Activated naive CD4-positive, alpha-beta T cell treated with anti-CD3 and anti-CD28 coated beads, Interleukin-2, amount 10 ng/mL, durations not matched to agents 7 days and 5 days (primary cell): Measurements from ENCODE around the gene PRPH.
"Not testable (repeated sequence)": the region's sequence is repeated elsewhere in the genome, so short reads cannot be mapped to it uniquely, and the experiment has no call there.

Experiments used
- CTCF ChIA-PET: fragments of 350-600 bp; sonication (Branson Sonifier 250); formaldehyde crosslinking; loops from one replicate; lab custom pipeline; 2021; ENCODE audit warnings: antibody characterized with exemption; lab: Charles Lee
- DNase-seq: peaks from one replicate; pipeline ENCODE4 v3.0.0-alpha.2; 2020
- H3K27ac Mint-ChIP-seq: one replicate; pipeline ENCODE4 v1.8.0; 2021; ENCODE audit warnings: mild to moderate bottlenecking, moderate library complexity, mixed read lengths
- H3K27me3 Mint-ChIP-seq: one replicate; pipeline ENCODE4 v1.8.0; 2021; ENCODE audit warnings: mild to moderate bottlenecking, mixed read lengths
- H3K36me3 Mint-ChIP-seq: one replicate; pipeline ENCODE4 v1.8.0; 2021; ENCODE audit warnings: mixed read lengths
- H3K4me1 Mint-ChIP-seq: one replicate; pipeline ENCODE4 v1.8.0; 2021; ENCODE audit warnings: mixed read lengths
- H3K4me3 Mint-ChIP-seq: one replicate; pipeline ENCODE4 v1.8.0; 2021; ENCODE audit warnings: mild to moderate bottlenecking, moderate library complexity, mixed read lengths
- H3K9me3 Mint-ChIP-seq: one replicate; pipeline ENCODE4 v1.8.0; 2021; ENCODE audit warnings: mixed read lengths

Gene PRPH

DNA sequence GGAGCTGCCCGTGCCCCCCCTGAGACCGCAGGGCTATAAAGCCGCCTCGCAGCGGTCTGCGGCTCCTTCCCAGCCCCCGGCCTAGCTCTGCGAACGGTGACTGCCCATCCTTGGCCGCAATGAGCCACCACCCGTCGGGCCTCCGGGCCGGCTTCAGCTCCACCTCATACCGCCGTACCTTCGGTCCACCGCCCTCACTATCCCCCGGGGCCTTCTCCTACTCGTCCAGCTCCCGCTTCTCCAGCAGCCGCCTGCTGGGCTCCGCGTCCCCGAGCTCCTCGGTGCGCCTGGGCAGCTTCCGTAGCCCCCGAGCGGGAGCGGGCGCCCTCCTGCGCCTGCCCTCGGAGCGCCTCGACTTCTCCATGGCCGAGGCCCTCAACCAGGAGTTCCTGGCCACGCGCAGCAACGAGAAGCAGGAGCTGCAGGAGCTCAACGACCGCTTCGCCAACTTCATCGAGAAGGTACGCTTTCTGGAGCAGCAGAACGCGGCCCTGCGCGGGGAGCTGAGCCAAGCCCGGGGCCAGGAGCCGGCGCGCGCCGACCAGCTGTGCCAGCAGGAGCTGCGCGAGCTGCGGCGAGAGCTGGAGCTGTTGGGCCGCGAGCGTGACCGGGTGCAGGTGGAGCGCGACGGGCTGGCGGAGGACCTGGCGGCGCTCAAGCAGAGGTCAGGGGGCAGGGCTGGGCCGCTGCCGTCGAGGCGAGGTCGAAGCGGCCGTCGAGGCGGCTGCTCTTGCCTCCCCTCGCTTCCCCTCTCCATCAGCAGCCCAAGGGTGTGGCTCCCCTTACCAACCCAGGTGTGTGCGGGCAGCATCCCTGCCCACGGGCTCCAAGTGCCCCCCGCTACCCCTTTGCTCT lies at the start of gene PRPH:
Gene PRPH (plus strand): TSS at position 66 of the 855 bp plus-strand sequence. CDS start 54 bp downstream, at position 120.
- DNase-seq, result no peak
- H3K27me3 Mint-ChIP-seq, result peaks cover 96% of the 10 kb centered on the region
- CTCF ChIA-PET, result interaction anchor here (0.8 to 12.5 kb wide), 18 partner anchors 8 to 341 kb away, joined by 3 to 103 read pairs (median 5); partner anchors contain the start of genes C1QL4, DNAJC22, SPATS2 and TROAP
- H3K27ac Mint-ChIP-seq, result no peak within 1 kb of the TSS
- H3K4me3 Mint-ChIP-seq, result no peak within 1 kb of the TSS
- H3K36me3 Mint-ChIP-seq, result no peaks in the 10 kb centered on the region
- H3K9me3 Mint-ChIP-seq, result no peaks in the 10 kb centered on the region
- H3K4me1 Mint-ChIP-seq, result peaks cover 25% of the 10 kb centered on the region

DNA sequence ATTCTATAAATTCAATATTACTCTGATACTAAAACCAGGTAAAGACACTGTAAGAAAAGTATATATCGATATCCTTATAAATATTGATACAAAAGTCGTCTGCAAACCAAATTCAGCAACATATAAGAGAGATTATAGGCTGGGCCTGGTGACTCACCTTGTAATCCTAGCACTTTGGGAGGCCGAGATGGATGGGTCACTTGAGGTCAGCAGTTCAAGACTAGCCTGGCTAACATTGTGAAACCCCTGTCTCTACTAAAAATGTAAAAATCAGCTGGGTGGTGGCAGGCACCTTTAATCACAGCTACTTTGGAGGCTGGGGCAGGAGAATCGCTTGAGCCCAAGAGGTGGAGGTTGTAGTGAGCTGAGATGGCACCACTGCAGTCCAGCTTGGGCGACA lies 43.6 kb upstream of the PRPH start:
- H3K36me3 Mint-ChIP-seq, result no peaks in the 10 kb centered on the region
- no peaks in the 10 kb centered on the region for H3K9me3 Mint-ChIP-seq
- no peak overlapping the region for H3K27ac Mint-ChIP-seq
- H3K4me3 Mint-ChIP-seq, result no peak overlapping the region
- no peak for DNase-seq
- H3K4me1 Mint-ChIP-seq, result no peaks in the 10 kb centered on the region
- H3K27me3 Mint-ChIP-seq, result no peaks in the 10 kb centered on the region
- CTCF ChIA-PET, result no interaction called here

DNA sequence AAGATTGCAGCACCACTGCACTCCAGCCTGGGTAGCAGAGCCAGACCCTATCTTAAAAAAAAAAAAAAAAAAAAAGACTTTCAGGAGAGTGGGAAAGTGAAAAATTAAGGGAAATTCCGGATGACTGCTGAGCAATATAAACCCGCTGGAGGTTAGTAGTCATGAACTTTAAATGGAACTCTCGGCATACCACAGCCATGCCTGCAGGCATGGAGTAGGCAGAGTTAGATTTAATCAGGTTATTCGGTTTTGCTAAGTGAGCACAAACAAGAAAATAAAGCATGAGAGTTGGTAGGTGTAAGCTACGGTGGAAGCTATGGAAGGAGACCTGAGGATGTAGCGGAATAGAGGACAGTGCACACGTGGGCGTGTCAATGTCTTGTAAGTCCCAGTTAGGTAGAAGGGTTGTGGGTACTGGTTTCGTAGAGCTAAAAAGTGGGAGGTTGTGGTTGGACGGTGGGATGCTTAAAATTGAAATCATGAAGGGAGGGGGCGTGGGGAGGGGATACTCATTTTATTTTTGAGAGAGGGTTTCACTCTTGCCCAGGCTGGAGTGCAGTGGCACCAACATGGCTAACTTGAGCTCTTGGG lies 41.8 kb upstream of the PRPH start:
- H3K4me1 Mint-ChIP-seq, result peaks cover 3% of the 10 kb centered on the region
- CTCF ChIA-PET, result interaction anchor here (1.0 kb wide), 1 partner anchor 106 kb away, joined by 3 read pairs; no protein-coding TSS in a partner anchor
- no peak overlapping the region for H3K4me3 Mint-ChIP-seq
- no peak for DNase-seq
- H3K9me3 Mint-ChIP-seq, result no peaks in the 10 kb centered on the region
- H3K36me3 Mint-ChIP-seq, result no peaks in the 10 kb centered on the region
- H3K27me3 Mint-ChIP-seq, result no peaks in the 10 kb centered on the region
- H3K27ac Mint-ChIP-seq, result no peak overlapping the region

DNA sequence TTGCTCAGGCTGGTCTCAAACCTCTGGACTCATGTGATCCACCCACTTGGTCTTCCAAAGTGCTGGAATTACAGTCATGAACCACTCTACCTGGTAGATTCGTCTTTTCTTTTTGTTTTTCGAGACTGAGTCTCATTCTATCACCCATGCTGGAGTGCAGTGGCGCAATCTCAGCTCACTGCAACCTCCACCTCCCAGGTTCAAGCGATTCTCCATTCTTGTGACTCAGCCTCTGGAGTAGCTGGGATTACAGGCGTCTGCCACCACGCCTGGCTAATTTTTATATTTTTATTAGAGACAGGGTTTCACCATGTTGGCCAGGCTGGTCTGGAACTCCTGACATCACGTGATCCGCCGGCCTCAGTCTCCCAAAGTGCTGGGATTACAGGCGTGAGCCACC lies 39.5 kb upstream of the PRPH start:
- H3K27ac Mint-ChIP-seq, H3K27me3 Mint-ChIP-seq, H3K4me1 Mint-ChIP-seq, CTCF ChIA-PET, H3K36me3 Mint-ChIP-seq, DNase-seq, H3K9me3 Mint-ChIP-seq, H3K4me3 Mint-ChIP-seq: not testable (repeated sequence)

DNA sequence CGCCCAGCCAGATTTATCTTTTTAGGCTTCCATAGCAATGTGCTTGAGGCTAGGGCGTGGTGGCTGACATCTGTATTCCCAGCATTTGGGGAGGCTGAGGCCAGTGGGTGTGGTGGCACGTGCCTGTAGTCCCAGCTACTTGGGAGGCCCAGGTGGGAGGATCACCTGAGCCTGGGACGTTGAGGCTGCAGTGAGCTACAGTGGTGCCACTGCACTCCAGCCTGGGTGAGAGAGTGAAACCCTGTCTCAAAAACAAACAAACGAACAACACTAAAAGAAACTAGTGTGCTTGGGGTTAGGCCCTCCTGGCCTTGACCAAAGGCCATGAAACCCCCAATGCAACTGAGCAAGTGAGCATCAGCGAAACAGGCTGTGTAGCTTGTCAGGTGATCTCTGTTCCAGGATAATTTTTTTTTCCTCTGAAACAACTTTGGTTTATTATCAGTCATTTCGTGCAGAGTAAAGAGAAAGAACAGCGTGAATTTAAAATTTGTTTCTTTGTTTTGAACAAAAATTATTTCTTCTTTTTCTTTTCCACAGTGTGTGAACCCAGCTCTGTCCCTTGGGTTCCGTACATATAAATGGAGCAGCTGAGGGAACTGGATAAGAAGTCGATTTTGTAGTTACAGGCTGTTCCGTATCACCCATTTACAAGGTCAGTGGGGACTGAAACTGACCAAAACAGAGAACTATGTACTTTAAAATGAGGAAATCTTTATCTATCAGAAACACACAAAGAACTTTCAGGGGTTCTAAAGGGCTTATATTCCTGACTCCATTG lies 38.9 kb upstream of the PRPH start:
- H3K27me3 Mint-ChIP-seq, result no peaks in the 10 kb centered on the region
- CTCF ChIA-PET, result no interaction called here
- peaks cover 1% of the 10 kb centered on the region for H3K36me3 Mint-ChIP-seq
- peaks cover 7% of the 10 kb centered on the region for H3K4me1 Mint-ChIP-seq
- no peaks in the 10 kb centered on the region for H3K9me3 Mint-ChIP-seq
- no peak for DNase-seq
- H3K27ac Mint-ChIP-seq, result no peak overlapping the region
- no peak overlapping the region for H3K4me3 Mint-ChIP-seq

DNA sequence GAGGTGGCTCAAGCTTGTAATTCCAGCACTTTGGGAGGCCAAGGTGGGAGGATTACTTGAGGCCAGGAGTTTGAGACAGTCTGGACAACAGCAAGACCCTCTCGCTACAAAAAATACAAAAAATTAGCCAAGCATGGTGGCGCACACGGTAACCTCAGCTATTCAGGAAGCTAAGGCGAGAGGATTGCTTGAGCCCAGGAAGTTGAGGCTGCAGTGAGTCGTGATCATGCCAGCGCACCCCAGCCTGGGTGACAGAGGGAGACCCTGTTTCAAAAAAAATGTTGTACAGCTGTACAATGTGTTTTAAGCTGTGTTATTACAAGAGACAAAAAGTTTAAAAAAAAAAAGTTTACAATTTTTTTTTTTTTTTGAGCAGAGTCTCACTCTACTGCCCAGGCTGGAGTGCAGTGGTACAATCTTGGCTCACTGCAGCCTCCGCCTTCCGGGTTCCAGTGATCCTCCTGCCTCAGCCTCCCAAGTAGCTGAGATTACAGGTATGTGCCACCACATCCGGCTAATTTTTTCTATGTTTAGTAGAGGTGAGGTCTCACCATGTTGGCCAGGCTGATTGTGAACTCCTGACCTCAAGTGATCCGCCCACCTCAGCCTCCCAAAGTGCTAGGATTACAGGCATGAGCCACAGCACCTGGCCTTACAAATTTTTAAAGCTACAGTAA lies 37.3 kb upstream of the PRPH start:
- CTCF ChIA-PET, H3K27me3 Mint-ChIP-seq, H3K4me1 Mint-ChIP-seq, H3K9me3 Mint-ChIP-seq, H3K4me3 Mint-ChIP-seq, DNase-seq, H3K36me3 Mint-ChIP-seq, H3K27ac Mint-ChIP-seq: not testable (repeated sequence)

DNA sequence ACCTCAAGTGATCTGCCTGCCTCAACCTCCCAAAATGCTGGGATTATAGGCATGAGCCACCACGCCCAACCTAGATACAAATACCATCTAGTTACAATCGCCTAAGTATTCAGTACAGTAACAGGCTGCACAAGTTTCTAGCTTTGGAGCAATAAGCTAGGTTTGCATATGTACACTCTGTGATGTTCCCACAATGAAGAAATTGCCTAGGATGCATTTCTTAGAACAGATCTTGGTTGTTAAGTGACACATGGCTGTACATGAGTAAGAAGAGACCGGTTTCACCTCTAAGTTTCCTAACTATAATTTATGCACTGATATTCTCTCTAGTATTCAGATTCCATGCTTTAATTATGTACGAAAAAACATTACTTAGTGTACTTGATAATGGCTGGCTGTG lies 35.5 kb upstream of the PRPH start:
- H3K27ac Mint-ChIP-seq, result no peak overlapping the region
- DNase-seq, result no peak
- no peaks in the 10 kb centered on the region for H3K9me3 Mint-ChIP-seq
- no peaks in the 10 kb centered on the region for H3K27me3 Mint-ChIP-seq
- CTCF ChIA-PET, result interaction anchor here (1.2 kb wide), 2 partner anchors 11 to 15 kb away, joined by 3 read pairs; no protein-coding TSS in a partner anchor
- H3K4me1 Mint-ChIP-seq, result peaks cover 20% of the 10 kb centered on the region
- no peak overlapping the region for H3K4me3 Mint-ChIP-seq
- H3K36me3 Mint-ChIP-seq, result peaks cover 7% of the 10 kb centered on the region

DNA sequence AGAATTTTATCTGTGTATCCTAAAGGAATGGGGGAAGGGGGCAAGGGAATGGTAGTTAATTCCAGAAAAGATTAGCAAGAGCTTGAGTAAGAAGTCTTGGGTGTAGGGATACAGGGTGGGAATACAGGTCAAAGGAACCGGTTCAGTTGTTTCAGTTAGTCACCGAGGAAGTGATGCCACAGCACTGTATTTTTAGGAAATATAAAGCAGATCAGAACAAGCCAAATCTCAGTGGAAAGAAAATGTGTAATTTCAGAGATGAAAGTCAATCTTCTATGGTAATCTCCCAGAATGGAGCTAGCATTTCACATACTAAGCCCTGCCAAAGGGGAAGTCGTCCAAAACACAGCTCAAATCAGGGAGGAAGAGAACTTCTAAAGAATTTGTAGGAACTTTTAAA lies 34.8 kb upstream of the PRPH start:
- H3K4me3 Mint-ChIP-seq, result no peak overlapping the region
- H3K36me3 Mint-ChIP-seq, result peaks cover 7% of the 10 kb centered on the region
- DNase-seq, result no peak
- no peak overlapping the region for H3K27ac Mint-ChIP-seq
- no peaks in the 10 kb centered on the region for H3K27me3 Mint-ChIP-seq
- H3K4me1 Mint-ChIP-seq, result peaks cover 20% of the 10 kb centered on the region
- CTCF ChIA-PET, result interaction anchor here (0.5 to 1.2 kb wide), 3 partner anchors 10 to 41 kb away, joined by 3 read pairs; no protein-coding TSS in a partner anchor
- no peaks in the 10 kb centered on the region for H3K9me3 Mint-ChIP-seq

DNA sequence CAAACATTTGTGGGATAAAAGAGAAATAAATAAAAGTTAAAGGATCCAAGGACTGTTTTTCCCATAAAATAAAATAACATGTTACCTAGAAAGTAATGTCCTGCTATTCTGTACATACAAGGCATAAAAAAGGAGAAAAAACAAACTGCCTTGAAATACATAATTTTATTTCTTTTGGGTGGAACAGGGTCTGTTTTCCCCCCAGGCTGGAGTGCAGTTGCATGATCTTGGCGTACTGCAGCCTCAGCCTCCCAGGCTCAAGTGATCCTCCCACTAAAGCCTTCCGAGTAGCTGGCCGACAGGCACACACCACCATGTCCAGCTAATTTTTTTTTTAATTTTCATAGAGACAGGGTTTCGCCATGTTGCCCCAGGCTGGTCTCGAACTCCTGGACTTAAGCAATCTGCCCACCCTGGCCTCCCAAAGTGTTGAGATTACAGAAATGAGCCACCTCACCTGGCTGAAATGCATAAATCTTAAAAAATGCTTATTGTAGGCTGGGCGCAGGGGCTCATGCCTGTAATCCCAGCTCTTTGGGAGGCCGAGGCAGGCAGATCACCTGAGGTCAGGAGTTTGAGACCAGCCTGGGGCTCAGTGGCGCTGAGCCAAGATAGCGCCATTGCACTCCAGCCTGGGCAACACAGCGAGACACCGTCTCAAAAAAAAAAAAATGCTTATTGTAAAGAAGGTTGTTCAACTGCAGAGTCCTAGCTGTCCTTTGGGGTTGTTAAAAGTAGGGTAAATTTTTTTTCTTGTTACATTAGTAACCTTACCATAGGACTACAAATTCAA lies 34.2 kb upstream of the PRPH start:
- no peaks in the 10 kb centered on the region for H3K9me3 Mint-ChIP-seq
- H3K27ac Mint-ChIP-seq, result no peak overlapping the region
- no peak for DNase-seq
- H3K4me1 Mint-ChIP-seq, result peaks cover 22% of the 10 kb centered on the region
- CTCF ChIA-PET, result interaction anchor here (0.5 to 1.2 kb wide), 3 partner anchors 10 to 40 kb away, joined by 3 read pairs; no protein-coding TSS in a partner anchor
- peaks cover 11% of the 10 kb centered on the region for H3K36me3 Mint-ChIP-seq
- H3K27me3 Mint-ChIP-seq, result peaks cover 4% of the 10 kb centered on the region
- H3K4me3 Mint-ChIP-seq, result no peak overlapping the region

DNA sequence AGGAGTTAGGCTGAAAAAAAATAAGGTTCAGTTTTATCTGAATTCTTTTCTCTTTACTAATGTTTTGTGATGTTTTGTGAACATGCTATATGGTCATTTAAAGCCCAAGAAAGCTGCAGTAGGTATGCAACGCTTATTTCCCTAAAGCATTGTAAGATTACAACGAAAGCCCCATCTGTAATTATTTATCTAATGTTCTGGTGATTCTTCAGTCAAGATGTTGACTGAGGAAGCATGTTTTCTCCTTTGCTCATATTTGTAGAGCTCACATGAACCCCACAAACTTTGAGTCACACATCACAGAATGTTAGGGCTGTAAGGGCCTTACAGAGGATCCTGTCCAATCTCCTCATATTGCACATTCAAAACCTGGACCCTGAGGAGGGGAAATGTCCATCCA lies 33.2 kb upstream of the PRPH start:
- DNase-seq, result no peak
- Mint-ChIP-seq H3K9me3 (no peaks in the 10 kb centered on the region), H3K27ac (no peak overlapping the region), H3K4me1 (peaks cover 28% of the 10 kb centered on the region), H3K36me3 (peaks cover 15% of the 10 kb centered on the region), H3K4me3 (no peak overlapping the region), H3K27me3 (peaks cover 4% of the 10 kb centered on the region)
- CTCF ChIA-PET, result no interaction called here

DNA sequence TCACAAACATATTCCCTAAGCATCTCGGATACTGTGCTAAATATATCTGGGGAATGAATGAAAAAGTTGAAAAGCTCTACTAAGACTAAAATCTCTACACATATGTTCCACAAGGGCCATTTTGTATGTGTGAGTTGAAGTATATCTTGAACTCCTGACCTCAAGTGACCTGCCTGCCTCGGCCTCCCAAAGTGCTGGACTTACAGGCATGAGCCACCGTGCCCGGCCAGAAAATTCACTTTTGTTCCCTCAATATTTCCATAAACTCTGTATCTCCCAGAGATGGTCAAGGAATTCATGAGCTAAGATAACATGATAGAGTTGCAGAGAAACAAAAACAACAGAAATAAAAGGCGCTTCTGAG lies 31.6 kb upstream of the PRPH start:
- H3K4me1 Mint-ChIP-seq, result peaks cover 41% of the 10 kb centered on the region
- peak overlapping the region; percentile 91 for H3K27ac Mint-ChIP-seq
- peak overlapping the region; percentile 91 for H3K4me3 Mint-ChIP-seq
- peaks cover 4% of the 10 kb centered on the region for H3K27me3 Mint-ChIP-seq
- no peak for DNase-seq
- H3K9me3 Mint-ChIP-seq, result no peaks in the 10 kb centered on the region
- CTCF ChIA-PET, result interaction anchor here (1.2 to 1.3 kb wide), 2 partner anchors 28 to 133 kb away, joined by 4 read pairs; no protein-coding TSS in a partner anchor
- H3K36me3 Mint-ChIP-seq, result peaks cover 26% of the 10 kb centered on the region

DNA sequence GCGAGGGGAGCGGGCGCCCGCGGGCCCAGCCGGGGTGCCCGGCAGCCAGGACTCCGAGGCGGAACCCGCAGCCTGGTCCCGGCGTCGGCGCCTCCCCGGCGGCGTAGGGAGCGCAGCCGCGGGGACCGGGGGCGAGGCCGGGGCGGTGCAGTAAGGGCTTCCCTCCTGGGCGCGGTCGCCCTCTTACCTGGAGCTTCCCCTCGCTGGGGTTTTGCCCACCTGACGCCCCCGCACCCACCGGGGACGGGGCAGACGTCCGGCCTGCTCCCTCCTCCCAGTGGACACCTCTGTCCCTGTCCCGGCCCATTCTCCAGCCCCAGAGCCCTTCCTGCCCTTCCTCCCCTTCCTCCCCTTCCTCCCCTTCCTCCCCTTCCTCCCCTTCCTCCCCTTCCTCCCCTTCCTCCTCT lies 30.5 kb upstream of the PRPH start:
- no peaks in the 10 kb centered on the region for H3K9me3 Mint-ChIP-seq
- no peak for DNase-seq
- H3K27me3 Mint-ChIP-seq, result peaks cover 4% of the 10 kb centered on the region
- H3K36me3 Mint-ChIP-seq, result peaks cover 36% of the 10 kb centered on the region
- peak overlapping the region; percentile 99 for H3K27ac Mint-ChIP-seq
- CTCF ChIA-PET, result interaction anchor here (1.0 to 1.3 kb wide), 3 partner anchors 29 to 198 kb away, joined by 3 to 4 read pairs (median 4); no protein-coding TSS in a partner anchor
- peak overlapping the region; percentile 99 for H3K4me3 Mint-ChIP-seq
- peaks cover 52% of the 10 kb centered on the region for H3K4me1 Mint-ChIP-seq
